ENCODE results near the gene CDX1. TPM values are rescaled to one million over a fixed set of nuclear protein-coding genes. Genes with fewer than 3 reads are reported as not detected.

Gene CDX1
- total and polyA plus RNA-seq, 3 experiments from 2014 or later, result not detected

DNA sequence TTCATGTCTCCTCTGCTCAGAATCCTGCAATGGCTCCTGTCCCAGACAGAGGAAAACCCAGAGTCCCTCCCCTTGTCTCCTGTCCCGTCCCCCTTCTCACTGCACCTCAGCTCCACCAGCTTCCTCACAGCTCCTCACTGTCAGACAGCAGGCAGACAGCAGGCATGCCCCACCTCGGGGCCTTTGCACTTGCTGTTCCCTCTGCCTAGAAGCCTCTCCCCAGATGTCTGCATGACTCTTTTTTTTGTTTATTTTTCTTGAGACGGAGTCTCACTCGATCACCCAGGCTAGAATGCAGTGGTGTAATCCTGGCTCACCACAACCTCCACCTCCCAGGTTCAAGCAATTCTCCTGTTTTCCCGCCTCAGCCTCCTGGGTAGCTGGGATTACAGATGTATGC lies 14.4 kb downstream of the CDX1 start:
- CTCF ChIA-PET, result interaction anchor here (0.6 kb wide), 1 partner anchor 10 kb away, joined by 3 read pairs; no protein-coding TSS in a partner anchor
- DNase-seq, result no peak
- no peaks in the 10 kb centered on the region for H3K4me1 Mint-ChIP-seq
- POLR2A ChIA-PET, result interaction anchor here (0.6 kb wide), 1 partner anchor 322 kb away, joined by 9 read pairs; no protein-coding TSS in a partner anchor
- no peaks in the 10 kb centered on the region for H3K36me3 ChIP-seq (ENCODE audit: insufficient read depth, low read length)
- no peaks in the 10 kb centered on the region for H3K9me3 Mint-ChIP-seq
- no peaks in the 10 kb centered on the region for H3K36me3 Mint-ChIP-seq
- no peaks in the 10 kb centered on the region for H3K9me3 ChIP-seq (ENCODE audit: low read length)
- no peak overlapping the region for H3K27ac ChIP-seq (ENCODE audit: low read depth, low read length)
- peak overlapping the region in 1 of 8 donors; percentile 56 for H3K27ac Mint-ChIP-seq
- no peak overlapping the region for H3K4me3 Mint-ChIP-seq
- H3K4me1 ChIP-seq (ENCODE audit: insufficient read depth, low read length), result no peaks in the 10 kb centered on the region
- peaks cover 10 to 18% of the 10 kb centered on the region in 2 donors for H3K27me3 Mint-ChIP-seq
- H3K27me3 ChIP-seq (ENCODE audit: insufficient read depth, low read length, poor library complexity, severe bottlenecking), result no peaks in the 10 kb centered on the region
- no peak overlapping the region for H3K4me3 ChIP-seq (ENCODE audit: low read length)

DNA sequence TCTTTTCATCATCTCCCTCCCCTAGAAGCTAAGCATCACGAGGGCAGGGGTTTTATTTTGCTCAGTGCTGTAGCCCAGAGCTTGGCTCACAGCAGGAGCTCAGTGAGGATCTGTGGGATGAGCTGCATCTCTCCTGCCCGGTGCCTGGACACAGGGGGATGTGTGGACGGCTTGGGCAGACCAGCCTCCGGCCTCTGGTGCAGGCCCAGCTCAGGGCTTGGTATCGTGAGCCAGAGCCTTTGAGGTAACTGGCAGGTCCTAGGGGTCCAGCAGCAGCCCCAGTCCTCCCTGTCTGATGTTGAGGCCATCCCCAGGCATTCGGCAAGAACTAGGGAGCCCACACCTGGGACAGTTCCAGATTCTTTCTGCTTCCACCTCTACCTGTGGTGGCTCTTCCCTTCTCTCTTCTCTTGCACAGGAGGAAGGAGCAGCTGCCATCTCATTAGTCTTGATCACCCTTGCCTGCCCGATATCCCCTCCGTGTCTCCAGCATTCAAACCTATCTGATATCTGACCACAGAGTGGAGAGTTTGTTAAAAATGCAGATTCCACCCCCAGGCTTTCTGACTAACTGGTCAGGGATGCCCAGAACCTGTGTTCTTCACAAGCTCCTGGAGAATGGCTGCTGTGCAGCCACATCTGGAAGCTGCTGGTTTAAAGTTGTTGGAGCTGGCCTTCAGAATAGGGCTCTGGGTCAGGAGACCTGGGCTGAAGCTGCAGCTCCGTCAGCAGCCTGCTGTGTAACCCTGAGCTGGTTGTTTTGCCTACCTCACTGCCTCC lies 15.4 kb downstream of the CDX1 start:
- Mint-ChIP-seq H3K4me3 (no peak overlapping the region), H3K4me1 (no peaks in the 10 kb centered on the region), H3K27ac (no peak overlapping the region), H3K27me3 (peaks cover 10 to 11% of the 10 kb centered on the region in 2 donors), H3K9me3 (no peaks in the 10 kb centered on the region), H3K36me3 (no peaks in the 10 kb centered on the region)
- H3K9me3 ChIP-seq (ENCODE audit: low read length), result no peaks in the 10 kb centered on the region
- no peak overlapping the region for H3K27ac ChIP-seq (ENCODE audit: low read depth, low read length)
- CTCF ChIA-PET, result no interaction called here
- DNase-seq, result no peak
- H3K36me3 ChIP-seq (ENCODE audit: insufficient read depth, low read length), result no peaks in the 10 kb centered on the region
- POLR2A ChIA-PET, result no interaction called here
- H3K27me3 ChIP-seq (ENCODE audit: insufficient read depth, low read length, poor library complexity, severe bottlenecking), result no peaks in the 10 kb centered on the region
- no peaks in the 10 kb centered on the region for H3K4me1 ChIP-seq (ENCODE audit: insufficient read depth, low read length)
- no peak overlapping the region for H3K4me3 ChIP-seq (ENCODE audit: low read length)

DNA sequence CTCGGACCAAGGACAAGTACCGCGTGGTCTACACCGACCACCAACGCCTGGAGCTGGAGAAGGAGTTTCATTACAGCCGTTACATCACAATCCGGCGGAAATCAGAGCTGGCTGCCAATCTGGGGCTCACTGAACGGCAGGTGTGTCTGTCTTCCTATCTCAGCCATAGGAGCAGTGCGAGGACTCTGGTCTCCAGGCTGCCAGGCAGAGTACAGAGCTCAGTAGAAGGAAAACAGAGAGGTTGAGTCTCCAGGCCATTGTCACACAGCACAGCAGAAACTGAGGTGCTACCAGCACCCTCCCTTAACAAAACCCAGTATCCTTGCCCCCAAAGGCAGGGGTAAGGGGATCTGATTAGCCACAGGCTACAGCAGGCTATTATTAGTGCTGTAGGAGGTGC lies 16.2 kb downstream of the CDX1 start:
- ChIA-PET POLR2A (no interaction called here), CTCF (no interaction called here)
- H3K4me1 ChIP-seq (ENCODE audit: insufficient read depth, low read length), result no peaks in the 10 kb centered on the region
- H3K27me3 ChIP-seq (ENCODE audit: insufficient read depth, low read length, poor library complexity, severe bottlenecking), result no peaks in the 10 kb centered on the region
- Mint-ChIP-seq H3K27ac (no peak overlapping the region), H3K4me1 (no peaks in the 10 kb centered on the region), H3K4me3 (no peak overlapping the region), H3K27me3 (peaks cover 10 to 11% of the 10 kb centered on the region in 2 donors), H3K9me3 (no peaks in the 10 kb centered on the region), H3K36me3 (no peaks in the 10 kb centered on the region)
- H3K36me3 ChIP-seq (ENCODE audit: insufficient read depth, low read length), result no peaks in the 10 kb centered on the region
- no peaks in the 10 kb centered on the region for H3K9me3 ChIP-seq (ENCODE audit: low read length)
- no peak for DNase-seq
- no peak overlapping the region for H3K4me3 ChIP-seq (ENCODE audit: low read length)
- H3K27ac ChIP-seq (ENCODE audit: low read depth, low read length), result no peak overlapping the region

DNA sequence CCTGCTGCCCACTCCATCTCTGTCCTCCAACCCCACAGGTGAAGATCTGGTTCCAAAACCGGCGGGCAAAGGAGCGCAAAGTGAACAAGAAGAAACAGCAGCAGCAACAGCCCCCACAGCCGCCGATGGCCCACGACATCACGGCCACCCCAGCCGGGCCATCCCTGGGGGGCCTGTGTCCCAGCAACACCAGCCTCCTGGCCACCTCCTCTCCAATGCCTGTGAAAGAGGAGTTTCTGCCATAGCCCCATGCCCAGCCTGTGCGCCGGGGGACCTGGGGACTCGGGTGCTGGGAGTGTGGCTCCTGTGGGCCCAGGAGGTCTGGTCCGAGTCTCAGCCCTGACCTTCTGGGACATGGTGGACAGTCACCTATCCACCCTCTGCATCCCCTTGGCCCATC lies 16.9 kb downstream of the CDX1 start:
- no peak overlapping the region for H3K4me3 Mint-ChIP-seq
- no peaks in the 10 kb centered on the region for H3K9me3 Mint-ChIP-seq
- no peaks in the 10 kb centered on the region for H3K36me3 Mint-ChIP-seq
- CTCF ChIA-PET, result no interaction called here
- H3K27ac ChIP-seq (ENCODE audit: low read depth, low read length), result no peak overlapping the region
- H3K9me3 ChIP-seq (ENCODE audit: low read length), result no peaks in the 10 kb centered on the region
- H3K4me1 Mint-ChIP-seq, result no peaks in the 10 kb centered on the region
- no peak overlapping the region for H3K27ac Mint-ChIP-seq
- no peak overlapping the region for H3K4me3 ChIP-seq (ENCODE audit: low read length)
- H3K27me3 Mint-ChIP-seq, result peaks cover 10 to 11% of the 10 kb centered on the region in 2 donors
- no peaks in the 10 kb centered on the region for H3K27me3 ChIP-seq (ENCODE audit: insufficient read depth, low read length, poor library complexity, severe bottlenecking)
- H3K4me1 ChIP-seq (ENCODE audit: insufficient read depth, low read length), result no peaks in the 10 kb centered on the region
- H3K36me3 ChIP-seq (ENCODE audit: insufficient read depth, low read length), result no peaks in the 10 kb centered on the region
- POLR2A ChIA-PET, result no interaction called here
- DNase-seq, result no peak

DNA sequence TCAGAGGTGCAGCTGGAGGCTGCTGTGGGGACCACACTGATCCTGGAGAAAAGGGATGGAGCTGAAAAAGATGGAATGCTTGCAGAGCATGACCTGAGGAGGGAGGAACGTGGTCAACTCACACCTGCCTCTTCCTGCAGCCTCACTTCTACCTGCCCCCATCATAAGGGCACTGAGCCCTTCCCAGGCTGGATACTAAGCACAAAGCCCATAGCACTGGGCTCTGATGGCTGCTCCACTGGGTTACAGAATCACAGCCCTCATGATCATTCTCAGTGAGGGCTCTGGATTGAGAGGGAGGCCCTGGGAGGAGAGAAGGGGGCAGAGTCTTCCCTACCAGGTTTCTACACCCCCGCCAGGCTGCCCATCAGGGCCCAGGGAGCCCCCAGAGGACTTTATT lies 17.4 kb downstream of the CDX1 start:
- Histone ChIP-seq H3K27me3 (ENCODE audit: insufficient read depth, low read length, poor library complexity, severe bottlenecking) (no peaks in the 10 kb centered on the region), H3K27ac (ENCODE audit: low read depth, low read length) (no peak overlapping the region), H3K4me1 (ENCODE audit: insufficient read depth, low read length) (no peaks in the 10 kb centered on the region), H3K4me3 (ENCODE audit: low read length) (no peak overlapping the region), H3K36me3 (ENCODE audit: insufficient read depth, low read length) (no peaks in the 10 kb centered on the region), H3K9me3 (ENCODE audit: low read length) (no peaks in the 10 kb centered on the region)
- DNase-seq, result no peak
- no peaks in the 10 kb centered on the region for H3K36me3 Mint-ChIP-seq
- no peaks in the 10 kb centered on the region for H3K4me1 Mint-ChIP-seq
- CTCF ChIA-PET, result no interaction called here
- peaks cover 9 to 11% of the 10 kb centered on the region in 2 donors for H3K27me3 Mint-ChIP-seq
- H3K9me3 Mint-ChIP-seq, result no peaks in the 10 kb centered on the region
- H3K4me3 Mint-ChIP-seq, result no peak overlapping the region
- peak overlapping the region in 1 of 8 donors; percentile 33 for H3K27ac Mint-ChIP-seq
- POLR2A ChIA-PET, result no interaction called here

DNA sequence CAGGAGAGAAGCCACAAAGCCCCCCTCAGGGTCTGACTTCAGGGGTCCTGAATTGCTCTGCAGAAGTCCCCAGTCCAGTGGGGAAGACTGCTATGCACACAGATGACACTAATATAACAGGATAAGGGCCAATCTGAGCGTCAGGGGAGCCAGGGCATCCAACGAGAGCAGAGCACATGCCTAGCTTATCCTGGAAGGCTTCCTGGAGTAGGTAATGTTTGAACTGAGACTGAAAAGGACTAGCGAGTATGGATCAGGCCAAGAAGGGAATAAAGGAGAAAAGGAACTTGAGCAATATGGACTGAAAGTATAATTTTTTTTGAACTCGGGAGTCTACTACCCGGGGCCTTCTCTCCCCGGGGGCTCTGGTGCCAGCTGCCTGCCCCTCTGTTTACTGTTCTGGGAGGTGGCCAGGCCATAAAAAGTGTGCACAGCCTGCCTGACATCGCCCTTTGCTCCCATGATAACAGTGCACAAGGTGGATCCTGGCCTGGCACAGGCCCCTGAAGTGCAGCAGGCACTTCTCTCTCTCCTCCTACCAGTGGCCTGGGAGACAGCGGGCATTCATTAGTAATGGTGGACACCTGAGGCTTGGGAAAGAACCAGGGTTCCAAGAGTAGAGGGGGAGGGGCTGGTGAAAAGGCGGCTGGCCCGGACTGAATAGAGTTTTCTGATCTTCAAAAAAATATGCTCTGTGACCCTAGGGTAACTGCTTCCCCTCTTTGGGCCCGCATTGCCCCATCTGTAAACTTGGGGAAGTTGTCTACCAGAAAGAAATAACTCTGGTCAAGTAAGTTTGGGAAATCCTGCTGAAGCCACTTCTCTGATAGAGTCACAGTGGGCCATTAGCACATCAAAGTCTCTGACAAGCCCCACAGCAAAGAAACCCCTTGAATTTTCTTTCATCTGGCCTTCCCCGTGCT lies 18.7 kb downstream of the CDX1 start:
- no peak overlapping the region for H3K27ac Mint-ChIP-seq
- CTCF ChIA-PET, result no interaction called here

DNA sequence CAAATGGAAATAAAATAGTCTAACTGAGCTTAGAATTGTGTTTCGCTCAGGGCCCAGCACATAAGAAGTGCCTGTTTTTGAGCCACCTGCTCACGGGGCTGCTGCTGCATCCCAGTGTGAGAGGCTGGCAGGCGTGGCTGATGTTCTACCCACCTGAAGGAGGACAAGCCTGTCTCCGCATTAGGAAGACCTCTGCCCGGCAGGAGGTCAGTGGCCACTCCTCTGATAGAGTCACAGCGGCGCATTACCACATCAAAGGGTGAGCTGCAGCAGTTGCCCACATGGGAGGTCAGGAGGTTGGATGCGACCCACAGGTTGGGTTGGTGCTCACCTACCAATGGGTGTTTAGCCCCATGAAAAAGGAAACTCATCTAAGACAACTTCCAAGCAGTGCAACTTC lies 19.6 kb downstream of the CDX1 start:
- Histone ChIP-seq H3K9me3 (ENCODE audit: low read length) (no peaks in the 10 kb centered on the region), H3K4me1 (ENCODE audit: insufficient read depth, low read length) (no peaks in the 10 kb centered on the region), H3K4me3 (ENCODE audit: low read length) (no peak overlapping the region), H3K27me3 (ENCODE audit: insufficient read depth, low read length, poor library complexity, severe bottlenecking) (peaks cover 4% of the 10 kb centered on the region), H3K36me3 (ENCODE audit: insufficient read depth, low read length) (no peaks in the 10 kb centered on the region), H3K27ac (ENCODE audit: low read depth, low read length) (no peak overlapping the region)
- Mint-ChIP-seq H3K36me3 (no peaks in the 10 kb centered on the region), H3K27me3 (peaks cover 18 to 21% of the 10 kb centered on the region in 2 donors), H3K4me3 (no peak overlapping the region), H3K4me1 (no peaks in the 10 kb centered on the region), H3K27ac (no peak overlapping the region), H3K9me3 (no peaks in the 10 kb centered on the region)
- ChIA-PET CTCF (no interaction called here), POLR2A (no interaction called here)
- no peak for DNase-seq

More for the DNA sequence above, 18.7 kb downstream of the CDX1 start:
- DNase-seq, result no peak
- Histone ChIP-seq H3K9me3 (ENCODE audit: low read length) (no peaks in the 10 kb centered on the region), H3K36me3 (ENCODE audit: insufficient read depth, low read length) (no peaks in the 10 kb centered on the region), H3K4me1 (ENCODE audit: insufficient read depth, low read length) (no peaks in the 10 kb centered on the region), H3K4me3 (ENCODE audit: low read length) (no peak overlapping the region), H3K27me3 (ENCODE audit: insufficient read depth, low read length, poor library complexity, severe bottlenecking) (peaks cover 4% of the 10 kb centered on the region), H3K27ac (ENCODE audit: low read depth, low read length) (no peak overlapping the region)
- Mint-ChIP-seq H3K4me3 (no peak overlapping the region), H3K9me3 (no peaks in the 10 kb centered on the region), H3K36me3 (no peaks in the 10 kb centered on the region), H3K4me1 (no peaks in the 10 kb centered on the region), H3K27me3 (peaks cover 16 to 17% of the 10 kb centered on the region in 2 donors)
- POLR2A ChIA-PET, result no interaction called here

DNA sequence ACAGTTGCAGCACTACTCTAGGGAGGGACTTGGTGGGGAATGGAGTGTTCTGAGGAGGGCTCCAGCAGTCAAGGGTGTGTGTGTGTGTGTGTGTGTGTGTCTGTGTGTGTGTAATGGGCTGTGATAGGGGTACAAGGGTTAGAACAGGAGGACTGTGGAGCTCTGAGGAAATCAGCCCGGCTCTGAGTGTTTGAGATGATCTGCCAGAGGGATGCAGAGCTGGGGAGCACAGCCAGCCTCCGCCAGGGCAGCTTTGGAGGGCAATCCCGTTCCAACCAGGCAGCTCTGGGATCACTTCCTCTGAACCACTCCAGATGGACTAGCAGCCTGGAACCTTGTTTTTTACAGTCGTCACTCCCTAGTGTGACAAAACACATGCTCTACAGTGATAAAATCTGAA lies 20.3 kb downstream of the CDX1 start:
- peaks cover 19 to 24% of the 10 kb centered on the region in 2 donors for H3K27me3 Mint-ChIP-seq
- H3K4me1 Mint-ChIP-seq, result no peaks in the 10 kb centered on the region
- CTCF ChIA-PET, result no interaction called here

More for the DNA sequence above, 20.3 kb downstream of the CDX1 start:
- DNase-seq, result no peak
- Mint-ChIP-seq H3K9me3 (no peaks in the 10 kb centered on the region), H3K27ac (no peak overlapping the region), H3K36me3 (no peaks in the 10 kb centered on the region), H3K4me3 (no peak overlapping the region)
- H3K36me3 ChIP-seq (ENCODE audit: insufficient read depth, low read length), result no peaks in the 10 kb centered on the region
- no peaks in the 10 kb centered on the region for H3K9me3 ChIP-seq (ENCODE audit: low read length)
- H3K27me3 ChIP-seq (ENCODE audit: insufficient read depth, low read length, poor library complexity, severe bottlenecking), result peaks cover 4% of the 10 kb centered on the region
- no peak overlapping the region for H3K27ac ChIP-seq (ENCODE audit: low read depth, low read length)
- POLR2A ChIA-PET, result no interaction called here
- no peaks in the 10 kb centered on the region for H3K4me1 ChIP-seq (ENCODE audit: insufficient read depth, low read length)
- no peak overlapping the region for H3K4me3 ChIP-seq (ENCODE audit: low read length)

Measured in CD8-positive, alpha-beta memory T cell (primary cell).